ENCODE measurements around the gene AKR1B15. TPM values are rescaled to one million over a fixed set of nuclear protein-coding genes. Genes with fewer than 3 reads are reported as not detected.

AKR1B15 gene
- 0.73 and 1.7 TPM in 2 replicates for total RNA-seq (2022)
- Bru-seq, nascent RNA: not detected
- percentile 6 among the genes with signal in this experiment for BruChase-seq, experiment 1, labeled RNA remaining after a 6-hour chase
- BruChase-seq, experiment 2, labeled RNA remaining after a 2-hour chase: not detected
- long read RNA-seq: 0 reads

DNA sequence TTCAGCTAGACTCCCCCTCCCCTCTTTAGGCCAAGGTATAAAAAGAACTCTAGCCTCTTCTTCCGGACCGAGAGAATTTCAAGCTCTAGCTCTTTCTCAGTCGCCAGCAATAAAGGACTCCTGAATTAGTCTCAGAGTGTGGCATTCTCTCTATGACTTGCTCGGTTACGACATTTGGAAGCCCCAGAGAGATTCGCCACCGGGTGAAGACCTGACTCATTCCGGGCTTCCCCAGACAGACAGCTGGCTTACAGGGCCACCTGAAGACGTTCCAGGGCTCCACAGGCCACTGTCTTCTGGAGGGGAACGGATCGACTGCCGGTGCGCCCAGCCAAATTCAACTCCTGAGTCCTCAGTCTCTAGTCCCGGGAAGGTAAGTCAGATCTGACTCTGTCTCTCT is at the start of gene AKR1B15:
Gene AKR1B15 (plus strand): TSS at position 234 of the 400 bp plus-strand sequence. CDS start 15,510 bp downstream, outside the sequence.
- CTCF ChIA-PET: interaction anchor here (2.7 kb wide), 2 partner anchors 57 to 116 kb away, joined by 10 to 21 read pairs; no protein-coding TSS in a partner anchor
- no peak within 1 kb of the TSS for H3K27ac Mint-ChIP-seq (ENCODE audit: unreplicated experiment)
- DNase-seq: no peak
- peaks cover 25% of the 10 kb centered on the region for H3K4me1 Mint-ChIP-seq (ENCODE audit: low read depth, unreplicated experiment)
- intact Hi-C loops (cut with micrococcal nuclease; ENCODE audit: unreplicated experiment): no loop called here
- no TSS peak for BruUV-seq (replicated peaks)
- no peaks in the 10 kb centered on the region for H3K27me3 Mint-ChIP-seq (ENCODE audit: unreplicated experiment)
- no peaks in the 10 kb centered on the region for H3K9me3 Mint-ChIP-seq (ENCODE audit: low read depth, unreplicated experiment)
- no peaks in the 10 kb centered on the region for H3K36me3 Mint-ChIP-seq (ENCODE audit: insufficient read depth, unreplicated experiment)
- peak within 1 kb of the TSS; percentile 64 for H3K4me3 Mint-ChIP-seq (ENCODE audit: low read depth, unreplicated experiment)
- TF ChIP-seq CTCF (IDR thresholded peaks at IDR 0.05; ENCODE audit: unreplicated experiment): no peak

DNA sequence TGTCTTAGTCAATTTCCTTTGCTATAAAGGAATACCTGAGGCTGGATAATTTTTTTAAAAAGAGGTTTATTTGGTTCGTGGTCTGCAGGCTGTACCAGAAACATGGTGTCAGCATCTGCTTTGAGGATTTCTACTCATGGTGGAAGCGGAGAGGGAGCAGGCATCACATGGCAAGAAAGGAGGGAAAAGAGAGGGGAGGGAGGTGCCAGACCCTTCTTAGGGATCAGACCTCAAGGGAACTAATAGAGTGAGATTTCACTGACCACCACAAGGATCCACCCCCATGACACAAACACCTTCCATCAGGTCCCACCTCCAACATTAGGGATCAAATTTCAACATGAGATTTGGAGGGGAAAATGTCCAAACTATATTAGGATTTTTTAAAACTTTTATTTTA is 48.5 kb upstream of the AKR1B15 start:
- Mint-ChIP-seq H3K27me3 (ENCODE audit: unreplicated experiment) (no peaks in the 10 kb centered on the region), H3K27ac (ENCODE audit: unreplicated experiment) (no peak overlapping the region), H3K9me3 (ENCODE audit: low read depth, unreplicated experiment) (no peaks in the 10 kb centered on the region), H3K4me1 (ENCODE audit: low read depth, unreplicated experiment) (peaks cover 25% of the 10 kb centered on the region), H3K36me3 (ENCODE audit: insufficient read depth, unreplicated experiment) (peaks cover 4% of the 10 kb centered on the region), H3K4me3 (ENCODE audit: low read depth, unreplicated experiment) (no peak overlapping the region)
- TF ChIP-seq CTCF (IDR thresholded peaks at IDR 0.05; ENCODE audit: unreplicated experiment): no peak
- intact Hi-C loops (cut with micrococcal nuclease; ENCODE audit: unreplicated experiment): no loop called here
- no TSS peak for BruUV-seq (replicated peaks)
- CTCF ChIA-PET: interaction anchor here (0.6 kb wide), 1 partner anchor 67 kb away, joined by 3 read pairs; no protein-coding TSS in a partner anchor
- DNase-seq: no peak

DNA sequence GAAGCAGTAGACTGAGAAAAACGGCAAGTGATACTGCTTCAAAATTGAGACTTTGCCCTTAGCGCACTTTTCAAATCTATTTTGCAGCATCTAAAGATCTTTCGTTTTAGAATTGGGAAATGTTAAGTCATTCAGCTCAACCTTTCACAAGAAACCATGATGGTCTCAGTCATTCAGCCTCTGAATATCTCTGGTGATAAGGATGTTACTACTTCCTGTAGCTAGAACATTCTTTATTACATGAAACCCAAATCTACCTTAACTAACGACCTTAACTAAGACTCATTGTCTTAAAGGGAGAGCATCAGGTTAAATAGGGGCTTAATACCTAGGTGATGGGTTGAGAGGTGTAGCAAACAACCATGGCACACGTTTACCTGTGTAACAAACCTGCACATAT is 47.9 kb upstream of the AKR1B15 start:
- Mint-ChIP-seq H3K27me3 (ENCODE audit: unreplicated experiment) (no peaks in the 10 kb centered on the region), H3K27ac (ENCODE audit: unreplicated experiment) (no peak overlapping the region), H3K9me3 (ENCODE audit: low read depth, unreplicated experiment) (no peaks in the 10 kb centered on the region), H3K4me3 (ENCODE audit: low read depth, unreplicated experiment) (no peak overlapping the region), H3K4me1 (ENCODE audit: low read depth, unreplicated experiment) (peaks cover 25% of the 10 kb centered on the region), H3K36me3 (ENCODE audit: insufficient read depth, unreplicated experiment) (peaks cover 4% of the 10 kb centered on the region)
- CTCF ChIA-PET: interaction anchor here (0.6 kb wide), 1 partner anchor 67 kb away, joined by 3 read pairs; no protein-coding TSS in a partner anchor
- intact Hi-C loops (cut with micrococcal nuclease; ENCODE audit: unreplicated experiment): no loop called here
- no peak for TF ChIP-seq CTCF (IDR thresholded peaks at IDR 0.05; ENCODE audit: unreplicated experiment)
- no peak for DNase-seq
- BruUV-seq (replicated peaks): no TSS peak

DNA sequence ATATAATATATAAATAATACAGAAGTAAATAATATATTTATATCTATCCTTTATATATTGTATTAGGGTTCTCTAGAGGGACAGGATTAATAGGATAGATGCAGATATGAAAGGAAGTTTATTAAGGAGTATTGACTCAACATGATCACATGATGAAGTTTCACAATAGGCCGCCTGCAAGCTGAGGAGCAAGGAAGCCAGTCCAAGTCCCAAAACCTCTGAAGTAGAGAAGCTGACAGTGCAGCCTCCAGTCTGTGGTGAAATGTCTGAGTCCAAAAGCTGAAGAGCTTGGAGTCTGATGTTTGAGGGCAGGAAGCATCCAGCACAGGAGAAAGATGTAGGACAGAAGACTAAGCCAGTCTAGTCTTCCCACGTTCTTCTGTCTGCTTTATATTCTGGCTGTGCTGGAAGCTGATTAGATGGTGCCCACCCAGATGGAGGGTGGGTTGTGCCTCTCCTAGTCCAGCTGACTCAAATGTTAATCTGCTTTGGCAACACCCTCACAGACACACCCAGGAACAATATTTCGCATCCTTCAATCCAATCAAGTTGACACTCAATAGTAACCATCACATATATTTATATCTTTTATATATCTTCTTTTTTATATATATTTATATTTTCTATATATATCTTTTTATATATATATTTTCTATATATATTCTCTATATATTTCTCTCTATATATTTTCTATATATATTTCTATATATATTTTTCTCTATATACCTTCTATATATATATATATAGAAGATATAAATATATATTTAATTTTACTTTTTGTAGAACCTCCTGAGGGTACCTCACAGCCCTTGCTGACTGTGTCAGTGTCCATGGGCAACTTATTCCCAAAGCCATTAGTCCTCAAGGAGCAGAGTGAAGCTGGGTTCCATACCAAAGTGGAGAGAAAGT is 46.2 kb upstream of the AKR1B15 start:
- TF ChIP-seq CTCF (IDR thresholded peaks at IDR 0.05; ENCODE audit: unreplicated experiment): no peak
- no TSS peak for BruUV-seq (replicated peaks)
- Mint-ChIP-seq H3K27me3 (ENCODE audit: unreplicated experiment) (no peaks in the 10 kb centered on the region), H3K27ac (ENCODE audit: unreplicated experiment) (peak overlapping the region; percentile 42), H3K9me3 (ENCODE audit: low read depth, unreplicated experiment) (no peaks in the 10 kb centered on the region), H3K36me3 (ENCODE audit: insufficient read depth, unreplicated experiment) (peaks cover 4% of the 10 kb centered on the region), H3K4me3 (ENCODE audit: low read depth, unreplicated experiment) (no peak overlapping the region), H3K4me1 (ENCODE audit: low read depth, unreplicated experiment) (peaks cover 25% of the 10 kb centered on the region)
- CTCF ChIA-PET: no interaction called here
- intact Hi-C loops (cut with micrococcal nuclease; ENCODE audit: unreplicated experiment): no loop called here
- peak; percentile 23 for DNase-seq

Data from Calu3 (cell line).